GM18909 (cell line): ENCODE measurements around the gene PNMA6E.
"Not testable (repeated sequence)": the region's sequence is repeated elsewhere in the genome, so short reads cannot be mapped to it uniquely, and the experiment has no call there.

Experiments
- ATAC-seq: cut with Tn5 transposase; IDR thresholded peaks from one replicate; pipeline ENCODE4 v1.9.1; 2021; ENCODE audit warnings: mild to moderate bottlenecking; ENCODE audit not compliant: unreplicated experiment, poor library complexity

The PNMA6E gene

DNA sequence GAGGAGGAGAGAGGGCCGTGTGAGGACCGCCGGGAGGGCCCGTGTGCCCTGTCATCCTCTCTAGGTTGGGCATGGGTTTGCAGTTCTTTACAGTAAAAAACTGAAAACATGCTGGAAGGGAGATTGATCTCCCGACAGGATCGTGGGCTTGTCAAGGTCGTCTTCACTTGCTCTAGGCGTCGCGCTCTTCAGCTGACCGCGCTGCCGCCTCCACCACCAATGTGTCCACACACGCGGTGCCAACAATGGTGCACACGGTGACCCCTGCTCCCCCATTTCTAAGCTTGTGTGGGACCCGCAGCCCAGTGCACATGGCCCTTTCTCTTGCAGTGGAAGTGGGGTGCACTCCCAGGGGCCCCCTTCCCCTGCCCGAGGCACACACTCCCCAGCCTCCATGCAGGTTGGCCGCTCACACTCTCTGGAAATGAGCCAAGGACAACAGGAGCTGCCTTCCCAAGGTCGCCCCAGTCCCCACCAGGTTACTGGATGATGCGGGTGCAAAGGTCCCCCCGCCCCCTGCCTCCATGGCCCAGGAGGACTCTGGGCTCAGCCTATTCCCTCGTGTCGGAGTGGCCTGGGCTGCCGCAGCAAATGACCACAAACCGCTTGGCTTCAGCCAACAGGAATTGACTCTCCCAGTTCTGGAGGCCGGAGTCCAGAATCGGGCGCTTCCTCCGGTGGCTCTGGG, 8.4 kb upstream of the PNMA6E start:
- ATAC-seq = no peak

DNA sequence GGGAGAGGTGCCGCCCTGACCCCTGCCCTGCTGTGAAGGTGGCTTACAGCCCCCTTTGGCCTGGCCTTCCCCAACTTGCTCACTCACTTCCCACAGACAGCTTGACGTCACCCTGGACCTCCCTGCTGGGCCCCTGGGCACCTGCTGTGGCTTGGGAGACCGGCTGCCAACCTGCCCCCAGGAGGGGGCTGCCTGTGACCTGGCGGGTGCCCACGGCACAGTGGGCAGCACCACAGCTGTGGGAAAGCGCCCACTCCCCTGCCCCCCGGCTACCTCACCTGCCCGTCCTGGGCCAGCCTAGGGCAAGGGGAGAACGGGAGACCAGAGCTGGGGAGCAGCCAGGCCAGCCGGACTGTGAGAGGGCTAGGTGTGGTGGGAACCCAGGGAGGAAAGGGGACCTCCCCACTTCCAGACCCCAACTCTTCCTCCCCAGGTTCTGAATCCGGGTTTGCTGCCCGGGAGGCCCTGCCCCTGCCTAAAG, 7.8 kb upstream of the PNMA6E start:
- no peak for ATAC-seq

DNA sequence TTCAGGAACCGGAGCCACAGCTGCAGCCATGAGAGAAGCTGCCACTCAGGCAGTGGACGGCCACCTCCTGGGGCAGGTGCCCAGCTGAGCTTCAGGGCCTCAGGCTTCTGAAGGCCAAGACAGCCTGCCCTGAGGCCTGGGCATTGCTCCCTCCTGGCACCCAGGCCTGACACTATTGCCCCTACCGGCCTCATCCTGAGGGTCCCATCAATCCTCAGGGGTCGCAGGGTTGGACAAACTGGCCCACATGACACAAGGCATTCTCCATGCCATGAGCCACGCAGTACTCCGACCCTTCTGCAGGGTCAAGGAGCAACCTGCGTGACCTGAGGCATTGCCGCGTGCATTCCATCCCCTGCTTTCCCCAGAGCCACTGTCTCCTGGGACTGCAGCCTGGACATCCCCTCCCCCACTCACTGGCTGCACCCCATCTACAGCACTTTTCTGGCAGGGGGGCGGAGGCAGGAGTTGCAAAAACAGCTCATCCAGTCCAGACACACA, 7.1 kb upstream of the PNMA6E start:
- no peak for ATAC-seq

DNA sequence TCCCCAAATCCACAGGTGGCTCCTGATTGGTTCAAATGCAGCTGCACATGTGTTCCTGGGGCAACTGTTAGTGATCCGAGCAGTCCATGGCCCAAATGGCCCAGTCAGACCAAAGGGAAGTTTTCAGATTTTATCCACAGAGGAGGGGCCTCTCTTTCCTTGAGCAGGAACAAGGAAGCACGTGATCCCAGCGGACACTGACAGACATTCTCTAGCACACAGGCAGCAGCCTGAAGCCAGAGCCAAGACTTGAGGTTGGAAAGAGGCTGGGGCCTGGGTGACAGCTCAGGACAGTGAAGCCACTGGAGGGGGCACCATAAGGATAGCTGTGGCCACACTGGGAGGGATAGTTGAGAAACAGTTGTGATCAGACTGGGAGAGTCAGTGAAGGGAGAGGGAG, 6.6 kb upstream of the PNMA6E start:
- no peak for ATAC-seq

DNA sequence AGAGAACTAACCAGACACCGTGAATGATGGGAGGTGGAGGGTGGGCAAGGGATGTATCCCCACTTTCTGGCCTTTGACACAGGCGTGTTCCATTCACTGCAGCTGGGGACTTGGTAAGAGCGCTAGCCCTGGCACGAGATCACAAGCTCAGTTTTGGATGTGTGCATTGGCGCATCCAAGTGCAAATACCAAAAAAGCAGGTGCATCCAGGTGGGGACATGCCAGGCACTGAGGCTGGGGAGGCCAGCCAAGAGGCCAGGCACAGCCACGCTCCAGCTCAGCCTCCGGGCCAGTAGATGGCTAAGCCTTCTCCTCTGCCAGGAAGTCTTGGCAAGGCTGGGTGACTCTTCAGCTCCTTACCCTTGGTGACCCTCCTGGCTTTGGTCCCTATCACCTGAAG, 5.8 kb upstream of the PNMA6E start:
- ATAC-seq = no peak

DNA sequence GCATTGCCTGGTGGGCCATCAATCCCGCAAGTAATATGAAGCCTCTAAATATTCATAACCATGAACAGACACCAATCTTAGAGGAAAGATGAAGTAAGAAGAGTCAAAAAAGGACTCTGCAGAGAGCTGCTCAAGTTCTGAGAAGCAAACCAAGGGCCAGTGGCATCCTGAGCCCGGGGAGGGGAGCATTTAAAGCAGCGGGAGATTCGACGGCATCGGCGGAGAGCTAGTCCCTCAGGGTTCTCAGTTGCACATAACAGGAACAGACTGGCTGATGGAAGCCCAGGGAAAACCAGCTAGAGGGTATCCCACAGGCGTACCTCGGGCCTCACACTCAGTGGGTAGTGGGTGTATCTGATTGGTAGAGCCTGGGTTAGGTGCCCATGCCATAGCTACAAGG, 4.9 kb upstream of the PNMA6E start:
- no peak for ATAC-seq

DNA sequence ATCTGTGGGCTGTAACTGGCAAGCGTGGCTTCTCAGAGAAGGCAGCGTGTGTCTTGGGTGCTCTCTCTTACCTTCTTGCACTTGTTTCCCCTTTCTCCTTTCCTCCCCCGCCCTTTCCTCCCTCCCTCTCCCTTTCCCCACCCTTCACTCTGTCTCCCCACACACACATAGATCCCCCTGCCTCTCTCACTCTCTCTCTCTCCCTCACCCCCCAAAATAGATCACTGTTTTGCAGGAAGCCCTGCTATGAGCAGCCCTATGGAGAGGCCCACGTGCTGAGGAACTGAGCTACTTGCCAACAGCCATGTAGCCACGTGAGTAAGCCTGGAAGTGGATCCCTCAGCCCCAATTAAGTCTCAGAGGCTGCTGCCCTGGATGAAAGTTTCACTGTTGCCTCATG, 4.3 kb upstream of the PNMA6E start:
- no peak for ATAC-seq

DNA sequence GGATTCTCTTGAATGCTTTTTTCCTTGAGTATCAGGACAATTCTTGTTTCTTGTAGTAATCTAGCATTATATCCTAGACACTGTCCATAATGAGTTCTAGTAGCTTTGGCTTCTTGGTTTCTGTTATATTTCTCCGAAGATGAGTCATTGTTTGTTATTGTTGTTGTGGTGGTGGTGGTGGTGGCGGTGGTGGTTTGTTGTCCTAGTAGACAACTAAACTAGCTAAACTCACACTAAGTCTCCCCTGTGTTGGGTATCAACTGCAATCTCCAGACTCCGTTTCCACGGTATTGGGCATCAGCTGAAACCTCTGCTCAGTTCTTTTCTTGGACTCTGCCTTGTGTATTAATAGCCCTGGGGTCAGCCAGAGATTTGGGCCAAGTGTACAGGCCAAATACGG, 3.2 kb upstream of the PNMA6E start:
- ATAC-seq = not testable (repeated sequence)

DNA sequence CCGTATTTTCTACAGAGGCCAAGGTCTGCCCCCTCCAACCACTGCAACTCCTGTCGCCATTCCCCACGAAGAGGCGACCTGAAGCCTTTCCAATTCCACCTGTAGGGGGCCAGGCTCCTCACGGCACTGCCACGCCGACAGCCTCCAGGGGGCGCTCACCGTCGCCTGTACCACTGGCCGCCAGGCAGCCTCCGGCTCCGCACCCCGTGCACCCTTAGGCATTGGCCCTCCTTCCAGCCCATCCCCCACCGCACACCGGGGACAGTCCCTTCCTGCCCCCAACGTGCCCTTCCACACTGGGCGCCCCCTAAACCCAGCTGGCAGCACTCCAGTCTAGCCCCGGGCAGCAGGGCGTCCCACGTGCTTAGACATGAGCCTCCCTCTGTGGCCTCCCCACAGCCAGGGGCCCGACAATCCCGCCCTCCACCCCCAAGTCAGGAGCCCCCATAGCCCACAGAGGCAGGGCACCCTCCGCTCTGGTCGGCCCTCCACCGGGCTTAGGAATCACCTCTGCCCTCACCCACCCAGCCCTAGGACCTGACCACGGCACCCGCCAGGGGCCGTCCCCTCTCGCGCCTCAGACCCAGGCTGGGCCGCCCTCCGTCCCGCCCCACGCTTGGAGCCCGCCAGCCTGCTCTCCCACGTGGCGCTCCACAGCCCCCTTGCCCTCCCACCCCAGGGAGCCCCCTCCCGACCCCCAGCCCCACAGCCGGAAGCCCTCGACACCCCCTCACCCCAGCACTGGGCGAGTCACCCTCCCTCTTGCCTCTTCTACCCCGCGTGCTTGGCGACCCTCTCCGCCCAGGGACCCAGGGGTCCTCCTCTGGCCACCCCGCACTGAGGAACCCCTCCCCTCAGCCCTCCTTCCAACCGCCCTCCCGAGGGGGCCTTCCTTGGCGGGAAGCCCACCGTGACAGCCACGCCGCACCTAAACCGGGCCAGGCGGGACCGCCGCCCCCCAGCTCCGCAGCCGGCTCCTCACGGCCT, 711 bp downstream of the PNMA6E start:
- no peak for ATAC-seq

DNA sequence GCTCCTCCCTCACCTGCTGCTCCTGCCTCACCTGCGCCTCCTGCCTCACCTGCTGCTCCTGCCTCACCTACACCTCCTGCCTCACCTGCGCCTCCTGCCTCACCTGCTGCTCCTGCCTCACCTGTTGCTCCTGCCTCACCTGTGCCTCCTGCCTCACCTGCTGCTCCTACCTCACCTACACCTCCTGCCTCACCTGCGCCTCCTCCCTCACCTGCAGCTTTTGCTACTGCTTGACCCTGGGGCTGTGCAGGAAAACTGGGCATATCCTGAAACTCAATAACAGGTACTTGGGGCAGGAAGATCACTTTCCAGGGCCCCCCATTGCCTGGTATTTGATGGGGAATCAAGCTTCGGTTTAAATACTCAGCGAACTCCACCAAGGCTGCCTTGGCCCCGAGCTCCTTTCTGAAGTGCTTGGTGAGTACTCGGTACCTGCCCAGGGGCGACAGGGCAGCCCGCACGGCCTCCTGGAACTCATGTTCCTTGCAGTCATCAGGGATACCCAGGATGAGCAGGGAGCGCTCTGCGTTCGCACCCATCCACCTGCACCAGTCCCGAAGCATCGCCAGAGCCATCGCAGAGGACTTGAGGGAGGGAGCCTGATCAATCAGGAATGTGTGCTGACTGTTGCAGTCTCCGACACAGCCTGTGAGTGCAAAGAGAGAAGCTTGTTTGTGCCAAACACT, 2.7 kb downstream of the PNMA6E start:
- ATAC-seq = no peak

DNA sequence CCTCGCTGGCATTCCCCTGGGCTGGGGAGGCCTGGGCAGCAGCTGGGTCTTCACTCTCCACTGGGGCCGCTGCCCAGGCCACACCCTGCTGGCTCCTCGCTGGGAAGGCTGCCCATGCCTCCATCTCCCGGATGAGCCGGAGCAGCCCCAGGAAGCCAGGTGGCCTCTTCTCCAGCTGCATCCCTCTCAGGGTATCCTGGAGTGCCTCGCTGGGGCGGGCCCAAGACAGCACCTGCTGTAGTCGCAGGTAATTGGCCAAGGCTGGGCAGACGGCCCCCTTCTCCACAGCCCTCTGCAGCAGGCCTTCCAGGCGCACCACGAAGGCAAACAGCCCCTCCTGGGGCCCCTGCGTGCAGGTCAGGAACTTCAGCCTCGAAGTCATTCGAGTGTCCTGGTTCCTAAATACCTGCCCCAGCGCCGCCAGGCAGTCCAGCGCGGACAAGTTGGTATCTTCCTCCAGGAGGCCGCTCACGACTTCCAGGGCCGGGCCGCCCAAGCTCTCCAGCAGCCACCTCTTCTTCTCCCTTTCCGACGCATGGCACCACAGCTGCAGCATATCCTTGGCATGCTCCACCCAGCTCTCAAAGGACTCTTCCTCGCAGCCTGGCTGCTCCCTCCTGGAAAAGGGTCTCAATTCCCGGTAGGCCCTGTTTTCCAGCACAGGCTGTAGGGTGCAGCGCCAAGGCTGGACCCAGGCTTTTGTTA, 3.7 kb downstream of the PNMA6E start:
- no peak for ATAC-seq

DNA sequence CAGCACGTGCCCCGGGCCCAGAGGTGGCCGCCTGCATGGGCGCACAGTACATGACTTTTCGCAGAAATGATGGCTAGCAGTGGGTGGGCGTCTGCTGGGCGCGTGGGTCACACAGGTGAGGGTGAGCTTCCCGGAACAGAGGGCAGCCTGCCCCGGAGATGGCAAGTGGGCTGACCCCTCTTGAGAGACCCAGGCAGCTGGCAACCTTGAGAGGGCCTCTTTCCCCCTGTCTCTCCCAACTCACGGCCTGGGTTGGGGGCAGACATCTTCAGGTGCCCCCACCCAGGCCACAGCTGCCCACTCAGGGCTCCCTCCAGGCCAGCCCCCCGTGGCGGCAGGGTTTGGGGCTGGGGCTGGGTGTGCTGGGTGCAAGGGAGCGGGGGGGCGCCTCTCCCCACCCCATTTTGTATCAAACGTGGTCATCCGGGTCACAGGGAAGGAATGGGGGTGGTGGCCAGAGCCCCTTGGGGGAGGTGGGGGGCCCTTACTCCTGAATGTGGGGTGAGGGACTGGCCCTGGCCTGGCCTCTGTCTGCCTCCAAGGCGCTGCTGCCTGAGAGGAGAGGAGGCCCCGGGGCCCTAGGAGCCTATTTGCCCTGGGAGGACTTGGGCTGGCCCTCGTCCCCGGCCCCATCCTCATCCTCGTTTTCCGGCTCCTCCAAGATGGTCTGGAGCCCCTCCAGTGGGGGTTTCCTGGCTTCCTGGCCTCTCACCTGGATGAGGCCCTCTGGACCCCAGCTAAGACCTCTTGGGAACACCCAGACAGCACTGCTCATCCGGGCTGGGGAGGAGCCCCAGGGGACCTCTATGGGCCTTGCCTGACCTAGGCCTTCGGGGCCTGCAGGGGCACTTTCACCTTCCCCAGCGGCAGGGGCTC, 4.6 kb downstream of the PNMA6E start:
- no peak for ATAC-seq

DNA sequence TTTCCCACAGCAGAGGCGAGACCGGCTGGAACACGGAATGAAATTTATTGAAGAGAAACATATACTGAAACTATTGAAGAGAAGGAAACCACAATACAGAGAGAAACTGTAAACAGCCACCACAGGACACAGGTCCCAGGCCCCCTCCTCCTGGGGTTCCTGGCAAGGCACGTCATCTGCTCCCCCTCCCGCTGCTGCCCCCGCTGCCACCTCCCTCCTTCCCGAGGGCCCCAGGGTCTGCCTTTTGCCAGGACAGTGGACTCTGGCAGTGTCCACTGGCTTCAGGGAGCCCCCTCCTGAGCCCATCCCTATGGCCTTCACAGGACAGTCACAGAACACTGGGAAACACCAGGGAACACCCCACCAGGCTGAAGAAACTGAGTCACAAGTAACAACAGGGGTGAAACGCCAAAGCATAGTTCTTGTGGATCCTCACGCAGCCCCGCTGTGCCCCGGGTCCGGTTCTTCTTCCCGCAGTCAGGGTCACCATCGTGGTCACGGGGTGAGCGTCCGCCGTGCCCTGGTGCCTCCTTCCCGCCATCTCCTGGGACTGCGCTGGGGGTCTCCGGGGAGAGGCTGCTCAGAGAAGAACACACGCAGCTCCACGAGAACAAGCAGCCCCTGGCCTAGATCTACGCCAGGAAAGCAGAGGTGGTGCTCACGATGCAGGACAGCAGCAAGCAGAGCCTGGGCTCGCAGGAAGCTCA, 5.4 kb downstream of the PNMA6E start:
- ATAC-seq = peak; percentile 51

DNA sequence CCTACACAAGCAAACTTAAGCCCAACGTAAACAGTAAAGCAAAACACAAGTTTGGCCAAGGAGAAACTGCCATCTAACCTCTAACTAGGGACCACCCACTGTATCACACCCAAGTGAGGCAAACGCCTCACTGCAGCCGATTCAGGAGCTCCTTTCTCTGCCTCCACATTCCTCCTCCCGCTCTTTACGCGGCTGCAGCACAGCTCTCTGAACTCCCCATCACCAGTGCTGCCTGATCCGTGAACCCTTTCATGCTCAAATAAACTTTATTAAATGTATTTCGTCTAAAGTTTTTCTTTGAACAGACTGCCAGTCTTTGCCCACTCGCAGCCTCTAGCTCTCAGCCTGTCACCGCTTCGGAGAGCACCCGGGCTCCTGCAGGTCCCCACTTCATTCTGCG, 6.5 kb downstream of the PNMA6E start:
- no peak for ATAC-seq

DNA sequence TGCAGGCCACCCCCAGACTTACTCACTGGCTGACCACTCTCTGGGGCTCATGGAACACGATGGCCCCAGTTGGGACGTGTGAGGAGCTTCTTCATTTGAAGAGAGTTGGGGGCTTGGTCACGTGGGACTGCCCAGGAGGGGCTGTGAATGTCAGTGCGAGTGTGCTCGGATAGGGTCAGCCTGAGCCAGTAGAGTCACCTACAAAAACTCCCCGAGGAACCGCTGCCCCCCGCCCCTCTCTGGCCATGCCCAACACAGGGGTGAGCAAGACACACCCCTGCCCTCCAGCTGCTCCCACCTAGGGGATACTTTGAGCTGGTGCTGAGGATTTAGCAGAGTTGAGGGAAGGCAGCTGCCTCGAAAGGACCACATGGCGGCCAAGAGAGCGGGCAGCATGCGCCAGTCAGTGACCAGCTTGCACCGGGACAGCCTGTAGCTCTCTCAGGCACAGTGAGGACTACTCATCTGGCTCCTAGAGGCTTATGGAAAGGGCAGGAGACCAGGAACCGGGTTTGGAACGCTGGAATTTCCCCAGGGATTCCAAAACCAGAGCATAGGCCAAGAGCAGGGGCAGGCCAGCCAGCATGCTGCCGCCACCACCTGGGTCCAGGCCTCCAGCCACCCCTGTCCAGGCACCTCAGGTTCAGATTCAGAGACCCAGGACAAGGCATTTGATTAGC, 8.4 kb downstream of the PNMA6E start:
- no peak for ATAC-seq

DNA sequence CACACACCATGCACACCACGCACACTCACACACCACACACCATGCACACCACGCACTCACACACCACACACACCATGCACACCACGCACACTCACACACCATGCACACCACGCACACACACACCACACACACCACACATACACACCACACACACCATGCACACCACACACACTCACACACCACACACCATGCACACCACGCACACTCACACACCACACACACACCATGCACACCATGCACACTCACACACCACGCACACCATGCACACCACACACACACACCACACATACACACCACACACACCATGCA, 11.7 kb downstream of the PNMA6E start:
- not testable (repeated sequence) for ATAC-seq

DNA sequence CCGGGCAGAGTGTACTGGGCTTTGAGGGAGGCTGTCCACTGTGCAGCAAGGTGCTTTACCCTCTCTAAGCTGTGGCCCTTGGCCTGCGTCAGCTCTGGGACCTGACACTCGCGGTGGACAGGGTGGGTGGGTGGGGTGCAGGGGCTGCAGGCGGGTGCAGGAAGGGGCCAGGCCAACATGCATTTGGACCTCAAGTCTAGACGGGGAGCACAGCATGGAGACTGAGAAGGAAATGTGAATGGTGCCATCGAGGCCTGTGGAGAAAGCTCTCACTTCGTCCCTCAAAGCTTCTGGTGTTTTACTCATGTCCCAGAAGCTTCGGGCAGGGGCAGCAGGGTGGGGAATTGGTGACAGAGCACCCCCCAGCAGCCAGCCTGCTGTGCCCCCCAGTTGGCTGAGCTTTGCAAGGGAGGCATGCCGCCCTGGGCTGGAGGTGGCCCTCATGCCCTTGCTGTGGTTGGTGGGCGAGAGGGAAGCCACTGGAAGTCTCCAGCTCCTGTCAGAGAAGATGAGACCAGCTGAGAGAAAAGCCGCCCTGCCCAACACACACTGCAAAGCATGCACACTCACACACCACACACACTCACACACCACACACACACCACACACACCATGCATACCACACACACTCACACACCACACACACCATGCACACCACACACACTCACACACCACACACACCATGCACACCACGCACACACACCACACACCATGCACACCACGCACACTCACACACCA, 12.3 kb downstream of the PNMA6E start:
- no peak for ATAC-seq
